ENCODE results near the gene SLC6A19. TPM values are rescaled to one million over a fixed set of nuclear protein-coding genes. Genes with fewer than 3 reads are reported as not detected.

SLC6A19 gene
- total RNA-seq (under 1 TPM in 1 of 7 donors, not detected in 6; 0.50 TPM), polyA plus RNA-seq (under 1 TPM in 1 of 3 donors, not detected in 2; under 0.01 TPM)
- long read RNA-seq, donor 1, result 0 reads
- long read RNA-seq, donor 2, result 0 reads

- Histone ChIP-seq H3K4me3 (no peak within 1 kb of the TSS), H3K9me3 (no peaks in the 10 kb centered on the region), H3K36me3 (no peaks in the 10 kb centered on the region), H3K4me1 (peaks cover 0 to 11% (median 0%) of the 10 kb centered on the region in 6 donors), H3K27me3 (replicated peaks in 1 of 7) (peaks cover 0 to 89% (median 6%) of the 10 kb centered on the region in 7 donors), H3K27ac (no peak within 1 kb of the TSS)
- TF ChIP-seq POLR2A (IDR thresholded peaks at IDR 0.05) (no peak), POLR2AphosphoS5 (IDR thresholded peaks at IDR 0.05) (no peak), CTCF (IDR thresholded peaks at IDR 0.05 in 8 of 11, conservative IDR thresholded peaks at IDR 0.05 in 3 of 11) (no peak)
- DNase-seq, result no peak
- WGBS, 5 donors, result 76 to 87% (median 78%) methylated on average over 27 to 51 of the region's 51 CpGs
- intact Hi-C loops (cut with DNase I; ENCODE audit: low total_unique reads), result no loop called here
Measured at GRCh38 chr5:1201327-1202025, at the start of gene SLC6A19. SLC6A19 (plus strand) TSS chr5:1201595; CDS start chr5:1201651, 56 bp downstream.

- H3K4me1 ChIP-seq, result peaks cover 0 to 50% (median 29%) of the 10 kb centered on the region in 6 donors
- TF ChIP-seq POLR2A (IDR thresholded peaks at IDR 0.05), result no peak
- no peak for TF ChIP-seq CTCF (IDR thresholded peaks at IDR 0.05 in 8 of 11, conservative IDR thresholded peaks at IDR 0.05 in 3 of 11)
- TF ChIP-seq POLR2AphosphoS5 (IDR thresholded peaks at IDR 0.05), result peak in 2 of 3 donors; percentile 49 to 63
- H3K36me3 ChIP-seq, result no peaks in the 10 kb centered on the region
- no peak overlapping the region for H3K4me3 ChIP-seq
- peak; percentile 85 for DNase-seq
- 26 to 55% (median 42%) methylated on average over 6 to 10 of the region's 10 CpGs for WGBS, 5 donors
- no peak overlapping the region for H3K27ac ChIP-seq
- peaks cover 0 to 64% (median 28%) of the 10 kb centered on the region in 7 donors for H3K27me3 ChIP-seq (replicated peaks in 1 of 7)
- intact Hi-C loops (cut with DNase I; ENCODE audit: low total_unique reads), result no loop called here
- H3K9me3 ChIP-seq, result peaks cover 0 to 7% (median 0%) of the 10 kb centered on the region in 8 donors
Measured at GRCh38 chr5:1152156-1152555, 49.2 kb upstream of the SLC6A19 start.

- no peak overlapping the region for H3K4me3 ChIP-seq
- intact Hi-C loops (cut with DNase I; ENCODE audit: low total_unique reads), result no loop called here
- WGBS, 5 donors, result 82 to 90% (median 86%) methylated on average over 10 to 15 of the region's 15 CpGs
- DNase-seq, result no peak
- peaks cover 0 to 50% (median 29%) of the 10 kb centered on the region in 6 donors for H3K4me1 ChIP-seq
- TF ChIP-seq POLR2AphosphoS5 (IDR thresholded peaks at IDR 0.05), result no peak
- TF ChIP-seq POLR2A (IDR thresholded peaks at IDR 0.05), result no peak
- TF ChIP-seq CTCF (IDR thresholded peaks at IDR 0.05 in 8 of 11, conservative IDR thresholded peaks at IDR 0.05 in 3 of 11), result no peak
- H3K9me3 ChIP-seq, result peaks cover 0 to 7% (median 0%) of the 10 kb centered on the region in 8 donors
- H3K36me3 ChIP-seq, result no peaks in the 10 kb centered on the region
- peak overlapping the region in 1 of 8 donors; percentile 66 for H3K27ac ChIP-seq
- H3K27me3 ChIP-seq (replicated peaks in 1 of 7), result peaks cover 0 to 66% (median 28%) of the 10 kb centered on the region in 7 donors
Measured at GRCh38 chr5:1152771-1153282, 48.6 kb upstream of the SLC6A19 start.

GRCh38 chr5:1153428-1153827, 48.0 kb upstream of the SLC6A19 start:
- H3K9me3 ChIP-seq, result peaks cover 0 to 7% (median 0%) of the 10 kb centered on the region in 8 donors
- 54 to 82% (median 70%) methylated on average over 9 to 12 of the region's 12 CpGs for WGBS, 5 donors
- peaks cover 0 to 69% (median 28%) of the 10 kb centered on the region in 7 donors for H3K27me3 ChIP-seq (replicated peaks in 1 of 7)
- no peaks in the 10 kb centered on the region for H3K36me3 ChIP-seq
- no peak for DNase-seq
- peaks cover 0 to 50% (median 29%) of the 10 kb centered on the region in 6 donors for H3K4me1 ChIP-seq
- H3K27ac ChIP-seq, result peak overlapping the region in 1 of 8 donors; percentile 66
- no peak for TF ChIP-seq CTCF (IDR thresholded peaks at IDR 0.05 in 8 of 11, conservative IDR thresholded peaks at IDR 0.05 in 3 of 11)
- no peak for TF ChIP-seq POLR2AphosphoS5 (IDR thresholded peaks at IDR 0.05)
- no peak for TF ChIP-seq POLR2A (IDR thresholded peaks at IDR 0.05)
- intact Hi-C loops (cut with DNase I; ENCODE audit: low total_unique reads), result no loop called here
- H3K4me3 ChIP-seq, result peak overlapping the region in 1 of 8 donors; percentile 15
